K562 treated with DMSO at 1 percent for 24 hours (cell line): ENCODE results near the gene AIF1. TPM values are rescaled to one million over a fixed set of nuclear protein-coding genes. Genes with fewer than 3 reads are reported as not detected.

Source experiments
- total RNA-seq: library from RNA; unstranded; fragments of 300-600 nt; gene quantifications from 2 replicates; pipeline ENCODE4 v1.2.3, GENCODE V29; 2022; ENCODE audit warnings: low read depth; ENCODE audit not compliant: insufficient read depth

Gene AIF1
- total RNA-seq, result 8.9 and 11.5 TPM in 2 replicates

DNA sequence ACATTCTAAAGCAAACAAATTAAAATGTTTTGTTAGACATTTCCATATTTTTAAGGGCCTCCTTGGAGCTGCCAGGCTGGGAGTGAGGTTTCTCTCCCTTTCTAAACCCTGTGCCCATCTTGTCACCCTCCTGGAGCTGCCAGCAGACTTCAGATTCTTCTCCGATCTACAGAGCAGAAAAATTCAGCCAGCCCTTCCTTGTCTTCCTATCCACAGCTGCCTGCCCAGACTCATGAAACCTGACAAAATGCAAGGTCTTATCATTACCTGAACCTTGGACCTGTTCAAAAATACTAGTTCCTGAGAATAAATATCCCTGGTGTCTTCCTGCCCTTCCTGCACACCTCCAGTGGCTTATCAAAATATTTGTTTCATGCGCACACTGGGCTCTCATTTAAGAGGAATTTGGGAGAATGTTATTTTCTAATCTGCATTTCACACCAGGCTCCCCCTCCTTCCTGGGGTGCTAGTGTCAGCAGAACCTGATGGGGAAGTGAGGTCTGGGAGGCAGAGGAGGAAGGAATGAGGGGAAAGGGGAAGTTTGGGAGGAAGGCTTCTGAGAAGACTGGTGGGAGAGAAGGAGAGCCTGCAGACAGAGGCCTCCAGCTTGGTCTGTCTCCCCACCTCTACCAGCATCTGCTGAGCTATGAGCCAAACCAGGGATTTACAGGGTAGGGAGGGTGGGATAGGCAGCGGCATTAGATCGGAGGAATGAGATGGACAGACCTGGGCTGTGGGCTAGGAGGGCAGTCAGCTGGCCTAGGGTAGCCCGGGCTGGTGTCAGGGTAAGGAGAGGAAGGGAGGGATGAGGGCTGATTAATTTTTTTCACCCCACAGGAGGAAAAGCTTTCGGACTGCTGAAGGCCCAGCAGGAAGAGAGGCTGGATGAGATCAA is at the start of gene AIF1:
AIF1 (plus strand) TSS at position 551 of the 895 bp plus-strand sequence; CDS start at position 647, 96 bp downstream.

DNA sequence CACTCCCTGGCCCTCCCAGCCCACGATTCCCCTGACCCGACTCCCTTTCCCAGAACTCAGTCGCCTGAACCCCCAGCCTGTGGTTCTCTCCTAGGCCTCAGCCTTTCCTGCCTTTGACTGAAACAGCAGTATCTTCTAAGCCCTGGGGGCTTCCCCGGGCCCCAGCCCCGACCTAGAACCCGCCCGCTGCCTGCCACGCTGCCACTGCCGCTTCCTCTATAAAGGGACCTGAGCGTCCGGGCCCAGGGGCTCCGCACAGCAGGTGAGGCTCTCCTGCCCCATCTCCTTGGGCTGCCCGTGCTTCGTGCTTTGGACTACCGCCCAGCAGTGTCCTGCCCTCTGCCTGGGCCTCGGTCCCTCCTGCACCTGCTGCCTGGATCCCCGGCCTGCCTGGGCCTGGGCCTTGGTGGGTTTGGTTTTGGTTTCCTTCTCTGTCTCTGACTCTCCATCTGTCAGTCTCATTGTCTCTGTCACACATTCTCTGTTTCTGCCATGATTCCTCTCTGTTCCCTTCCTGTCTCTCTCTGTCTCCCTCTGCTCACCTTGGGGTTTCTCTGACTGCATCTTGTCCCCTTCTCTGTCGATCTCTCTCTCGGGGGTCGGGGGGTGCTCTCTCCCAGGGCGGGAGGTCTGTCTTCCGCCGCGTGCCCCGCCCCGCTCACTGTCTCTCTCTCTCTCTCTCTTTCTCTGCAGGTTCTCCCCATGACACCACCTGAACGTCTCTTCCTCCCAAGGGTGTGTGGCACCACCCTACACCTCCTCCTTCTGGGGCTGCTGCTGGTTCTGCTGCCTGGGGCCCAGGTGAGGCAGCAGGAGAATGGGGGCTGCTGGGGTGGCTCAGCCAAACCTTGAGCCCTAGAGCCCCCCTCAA is 42.8 kb upstream of the AIF1 start, which contains the start of gene LTA:
LTA (plus strand) TSS at position 249 of the 871 bp plus-strand sequence; CDS start at position 703, 454 bp downstream.

DNA sequence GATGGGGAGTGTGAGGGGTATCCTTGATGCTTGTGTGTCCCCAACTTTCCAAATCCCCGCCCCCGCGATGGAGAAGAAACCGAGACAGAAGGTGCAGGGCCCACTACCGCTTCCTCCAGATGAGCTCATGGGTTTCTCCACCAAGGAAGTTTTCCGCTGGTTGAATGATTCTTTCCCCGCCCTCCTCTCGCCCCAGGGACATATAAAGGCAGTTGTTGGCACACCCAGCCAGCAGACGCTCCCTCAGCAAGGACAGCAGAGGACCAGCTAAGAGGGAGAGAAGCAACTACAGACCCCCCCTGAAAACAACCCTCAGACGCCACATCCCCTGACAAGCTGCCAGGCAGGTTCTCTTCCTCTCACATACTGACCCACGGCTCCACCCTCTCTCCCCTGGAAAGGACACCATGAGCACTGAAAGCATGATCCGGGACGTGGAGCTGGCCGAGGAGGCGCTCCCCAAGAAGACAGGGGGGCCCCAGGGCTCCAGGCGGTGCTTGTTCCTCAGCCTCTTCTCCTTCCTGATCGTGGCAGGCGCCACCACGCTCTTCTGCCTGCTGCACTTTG is 39.6 kb upstream of the AIF1 start, which contains the start of gene TNF:
TNF (plus strand) TSS at position 231 of the 567 bp plus-strand sequence; CDS start at position 408, 177 bp downstream.

DNA sequence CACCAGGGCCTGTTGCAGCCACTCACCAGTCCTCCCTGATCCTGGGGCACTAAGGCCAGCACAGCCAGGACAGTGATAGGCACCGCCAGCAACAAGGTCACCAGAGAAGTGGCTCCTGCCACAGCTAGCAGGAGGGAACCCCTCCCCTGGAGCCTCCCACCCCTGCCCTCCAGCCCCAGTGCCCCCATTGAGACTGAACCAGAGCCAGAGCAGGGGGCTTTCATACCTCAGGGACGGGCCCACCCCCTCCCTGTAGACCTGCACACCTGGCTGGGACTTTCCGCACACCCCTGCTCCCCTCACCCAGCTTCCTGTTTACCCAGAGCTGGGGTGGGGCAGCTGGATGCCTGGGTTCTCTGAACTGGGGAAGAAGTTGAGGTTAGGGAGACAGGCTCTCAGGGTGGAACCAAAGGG is 32.8 kb upstream of the AIF1 start, which contains the start of gene LTB:
LTB (minus strand) TSS at position 195 of the 414 bp plus-strand sequence; CDS start at position 188, 7 bp downstream.

DNA sequence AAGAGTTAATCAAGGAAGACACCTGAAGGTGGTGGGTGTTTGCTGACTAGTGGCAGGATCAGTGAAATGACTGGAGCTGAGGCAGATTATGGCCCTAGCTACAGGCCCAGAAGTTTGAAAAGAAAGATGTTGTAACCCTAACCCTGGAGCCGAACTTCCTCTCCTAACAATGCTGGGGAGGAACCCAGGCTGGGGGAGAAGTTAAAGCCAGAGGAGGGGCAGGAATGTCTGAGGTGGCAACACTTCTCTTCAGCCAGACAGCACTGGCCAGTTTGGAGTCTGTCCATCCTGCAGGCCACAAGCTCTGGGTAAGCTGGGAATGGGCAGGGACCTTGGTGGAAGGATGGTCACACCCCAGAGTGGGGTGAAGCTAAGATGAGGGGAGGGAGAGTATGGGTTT is 29.0 kb upstream of the AIF1 start, which contains the start of gene LST1:
LST1 (plus strand) TSS at position 270 of the 400 bp plus-strand sequence. CDS start 1,023 bp downstream, outside the sequence.

DNA sequence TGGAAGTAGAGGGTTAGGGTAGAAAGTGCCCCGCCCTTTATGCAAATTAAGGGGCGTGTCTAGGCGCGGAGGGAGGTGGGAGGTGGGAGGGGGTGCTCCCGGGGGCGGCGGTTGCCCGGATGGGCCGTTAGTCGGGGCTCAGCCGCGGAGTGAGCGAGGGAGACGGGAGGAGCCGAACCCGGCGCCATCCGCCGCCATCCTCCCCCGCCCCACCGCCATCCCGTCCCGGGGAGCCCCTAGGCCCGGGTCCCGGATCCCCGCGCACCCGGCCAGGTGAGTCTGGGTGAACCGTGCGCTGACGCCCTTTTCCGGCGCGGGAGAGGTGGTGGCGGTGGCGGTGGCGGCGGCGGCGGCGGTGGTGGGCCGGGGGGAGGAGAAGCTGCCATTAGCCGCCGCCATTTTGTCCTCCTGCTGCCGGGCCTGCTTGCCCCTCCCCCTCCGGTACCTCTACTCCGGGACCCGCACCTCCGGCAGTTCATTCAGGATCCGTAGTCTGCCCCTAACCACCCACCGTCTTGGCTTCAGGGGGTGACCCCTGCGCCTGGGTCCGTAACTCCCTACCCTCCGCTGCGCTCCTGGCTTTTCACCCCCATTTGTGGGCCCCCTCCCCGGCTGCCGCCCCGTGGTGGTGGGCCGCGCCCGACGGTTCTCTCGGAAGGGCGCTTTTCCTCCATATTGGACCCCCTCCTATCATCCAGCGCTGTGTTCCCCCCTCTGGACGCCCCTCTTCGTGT is 5.7 kb downstream of the AIF1 start, which contains the start of gene PRRC2A:
PRRC2A (plus strand) TSS at position 130 of the 734 bp plus-strand sequence. CDS start 2,075 bp downstream, outside the sequence.

DNA sequence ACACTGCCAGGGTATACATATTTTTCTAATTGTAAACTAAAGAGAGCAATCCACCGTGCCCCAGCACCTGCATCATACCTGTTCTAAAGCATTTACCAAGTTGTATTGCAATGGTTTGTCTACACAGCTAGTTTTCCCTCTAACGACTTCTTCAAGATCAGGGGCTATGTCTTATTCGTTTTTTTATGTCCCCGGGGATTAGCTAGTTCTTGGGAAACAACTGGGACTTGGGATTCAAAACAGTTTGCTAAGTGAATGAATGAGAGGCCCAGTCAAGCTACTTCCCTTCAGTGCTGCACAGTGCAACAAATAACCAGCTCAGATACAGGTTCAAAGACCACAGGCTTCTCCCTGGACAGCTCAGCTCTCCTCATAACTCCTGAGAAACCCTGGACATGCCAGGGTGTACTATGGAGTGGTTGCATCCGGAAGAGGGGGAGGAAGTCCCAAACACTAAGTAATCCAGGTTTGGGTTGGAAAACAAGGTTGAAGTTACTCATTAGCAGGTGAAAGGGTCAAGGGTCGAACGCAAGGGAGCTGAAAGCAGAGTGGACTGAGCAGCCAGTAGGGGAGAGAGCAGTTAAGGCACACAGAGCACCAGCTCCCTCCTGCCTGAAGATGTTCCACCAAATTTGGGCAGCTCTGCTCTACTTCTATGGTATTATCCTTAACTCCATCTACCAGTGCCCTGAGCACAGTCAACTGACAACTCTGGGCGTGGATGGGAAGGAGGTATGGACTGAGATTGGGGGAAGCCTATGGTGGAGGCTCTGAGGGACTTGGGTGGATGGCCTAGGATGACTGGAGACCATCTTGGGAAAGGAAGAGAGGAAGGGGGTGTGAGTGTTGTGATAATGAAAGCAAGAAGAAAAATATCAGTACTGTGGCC is 40.6 kb downstream of the AIF1 start, which contains the start of gene APOM:
APOM (plus strand) TSS at position 546 of the 889 bp plus-strand sequence; CDS start at position 619, 73 bp downstream.

DNA sequence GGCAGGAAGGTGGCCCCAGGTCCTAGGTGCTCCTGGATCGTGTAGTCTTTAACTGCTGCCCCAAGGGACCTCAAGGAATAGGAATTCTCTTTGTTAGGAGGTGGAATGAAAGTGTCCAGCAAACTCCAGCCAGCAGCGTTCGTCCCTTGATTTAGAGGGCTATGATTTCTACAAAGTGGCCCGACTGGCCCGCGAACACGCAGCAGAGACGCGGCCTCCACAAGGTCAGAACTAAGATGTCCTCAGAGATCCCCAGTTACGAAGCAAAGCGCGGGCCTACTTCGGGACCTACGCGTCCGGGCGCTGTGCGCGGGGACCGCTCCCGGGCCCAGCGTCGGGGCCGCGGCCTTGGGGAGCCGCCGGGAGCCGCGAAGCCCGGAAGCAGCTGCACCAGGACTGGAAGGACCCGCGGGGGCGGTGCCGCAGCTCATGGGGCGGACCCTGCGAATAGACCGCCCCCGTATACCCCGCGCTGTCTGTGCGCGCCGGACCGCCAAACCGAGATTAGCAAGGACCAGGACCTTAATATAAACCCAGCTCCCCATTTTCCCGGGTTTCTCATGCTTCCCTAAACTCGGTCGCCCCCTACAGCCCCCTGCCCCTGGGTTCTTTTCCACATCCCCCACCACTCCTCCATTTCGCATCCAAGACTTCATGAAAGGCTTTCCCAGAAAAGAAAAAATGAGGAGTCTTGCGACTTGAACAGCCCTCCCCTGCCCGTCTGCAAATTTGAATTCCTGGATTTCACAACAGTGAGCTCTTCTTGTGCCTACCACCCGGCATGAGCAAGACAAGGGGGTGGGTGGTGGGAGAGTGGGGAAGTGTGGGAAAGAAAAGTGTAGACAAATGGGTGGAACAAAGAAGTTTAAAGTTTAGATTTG is 45.6 kb downstream of the AIF1 start, which contains the start of gene C6orf47:
C6orf47 (minus strand) TSS at position 398 of the 881 bp plus-strand sequence. CDS start 831 bp downstream, outside the sequence.

DNA sequence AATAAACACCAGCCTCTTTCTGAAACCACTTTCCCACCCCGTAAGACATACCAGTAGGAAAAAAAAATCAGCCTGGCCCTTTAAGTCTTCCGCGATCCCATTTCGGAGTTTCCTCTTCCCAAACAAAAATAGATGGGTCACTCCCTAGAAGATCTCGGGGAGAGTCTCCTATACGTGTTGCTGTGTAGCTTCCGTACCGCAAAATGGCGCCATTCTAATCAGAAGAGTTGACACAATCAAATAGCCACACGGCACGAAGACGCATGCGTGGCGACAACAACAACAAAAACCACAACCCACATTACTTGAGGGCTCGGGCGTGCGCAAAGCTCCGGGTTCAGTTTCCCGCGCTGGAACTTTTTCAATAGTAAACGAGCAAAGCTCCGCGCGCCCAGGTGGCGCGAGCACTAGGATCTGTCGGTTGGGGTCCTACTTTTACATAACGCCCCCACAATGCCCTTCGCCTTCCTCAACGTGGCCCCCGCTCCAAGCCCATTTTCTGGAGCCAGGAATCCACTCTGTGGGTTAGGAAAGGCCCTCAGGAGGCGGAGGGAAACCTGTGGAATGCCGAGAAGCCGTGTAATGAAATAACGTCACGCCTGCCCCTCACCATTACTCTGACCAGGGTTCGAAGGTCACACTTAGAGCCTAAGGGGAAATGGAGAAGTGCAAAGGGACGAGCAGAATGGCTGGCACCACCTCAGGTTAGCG is 49.9 kb downstream of the AIF1 start, which contains the start of gene GPANK1:
GPANK1 (minus strand) TSS at position 208 of the 711 bp plus-strand sequence. CDS start 519 bp downstream, outside the sequence.

DNA sequence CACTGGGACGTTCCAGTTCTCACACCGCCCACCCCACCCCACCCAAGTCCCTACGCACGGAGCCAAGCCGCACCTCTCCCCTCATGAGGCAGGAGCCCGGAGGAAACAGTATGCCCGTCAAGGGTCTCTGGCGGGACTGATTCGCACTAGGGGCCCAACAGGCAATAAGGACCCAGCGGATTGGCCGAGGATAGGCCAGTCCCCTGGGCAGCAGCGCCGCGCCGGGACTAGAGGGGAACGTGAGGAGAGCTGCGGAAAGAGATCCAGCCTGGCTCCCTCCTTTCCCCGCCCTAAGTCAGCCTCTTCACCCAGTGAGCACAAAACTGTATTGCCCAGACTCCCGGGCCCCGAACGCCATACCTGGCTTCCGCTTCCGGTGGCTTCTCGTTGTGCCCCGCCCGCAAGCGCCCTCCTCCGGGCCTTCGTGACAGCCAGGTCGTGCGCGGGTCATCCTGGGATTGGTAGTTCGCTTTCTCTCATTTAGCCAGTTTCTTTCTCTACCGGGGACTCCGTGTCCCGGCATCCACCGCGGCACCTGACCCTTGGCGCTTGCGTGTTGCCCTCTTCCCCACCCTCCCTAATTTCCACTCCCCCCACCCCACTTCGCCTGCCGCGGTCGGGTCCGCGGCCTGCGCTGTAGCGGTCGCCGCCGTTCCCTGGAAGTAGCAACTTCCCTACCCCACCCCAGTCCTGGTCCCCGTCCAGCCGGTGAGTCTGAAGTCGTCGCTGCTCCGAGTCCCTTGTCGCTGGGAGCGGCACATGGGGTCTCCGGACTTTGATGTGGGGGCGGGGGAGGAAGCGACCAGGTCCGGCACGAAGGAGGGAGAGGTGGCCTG is 50.7 kb downstream of the AIF1 start, which contains the start of gene CSNK2B:
CSNK2B (plus strand) TSS at position 580 of the 836 bp plus-strand sequence. CDS start 752 bp downstream, outside the sequence.

Other genes with a start within 250 kb of the AIF1 start
- 27.3 and 32.0 TPM in 2 replicates for gene MICA, start 211.6 kb upstream of the AIF1 start, total RNA-seq
- 27.4 and 28.7 TPM in 2 replicates for gene MICB, start 117.1 kb upstream of the AIF1 start, total RNA-seq
- gene MCCD1, start 86.3 kb upstream of the AIF1 start, total RNA-seq, result not detected in 2 replicates
- gene DDX39B, start 73.2 kb upstream of the AIF1 start, total RNA-seq, result 156 and 175 TPM in 2 replicates
- gene ATP6V1G2, start 68.6 kb upstream of the AIF1 start, total RNA-seq, result not detected in 2 replicates
- 78.2 and 92.3 TPM in 2 replicates for gene NFKBIL1, start 67.6 kb upstream of the AIF1 start, total RNA-seq
- gene LTA, start 42.9 kb upstream of the AIF1 start, total RNA-seq, result 0.42 TPM in 1 of 2 replicates, not detected in the other
- 0.32 and 0.80 TPM in 2 replicates for gene TNF, start 39.7 kb upstream of the AIF1 start, total RNA-seq
- 2.1 TPM in 1 of 2 replicates, not detected in the other for gene LTB, start 32.8 kb upstream of the AIF1 start, total RNA-seq
- 1.2 and 4.7 TPM in 2 replicates for gene LST1, start 29.0 kb upstream of the AIF1 start, total RNA-seq
- 1.8 and 2.2 TPM in 2 replicates for gene NCR3, start 22.2 kb upstream of the AIF1 start, total RNA-seq
- gene PRRC2A, start 5.5 kb downstream of the AIF1 start, total RNA-seq, result 276 and 279 TPM in 2 replicates
- gene BAG6, start 37.4 kb downstream of the AIF1 start, total RNA-seq, result 470 and 501 TPM in 2 replicates
- 5.6 and 8.4 TPM in 2 replicates for gene APOM, start 40.7 kb downstream of the AIF1 start, total RNA-seq
- gene C6orf47, start 45.5 kb downstream of the AIF1 start, total RNA-seq, result 42.1 and 44.2 TPM in 2 replicates
- gene GPANK1, start 49.8 kb downstream of the AIF1 start, total RNA-seq, result 62.9 and 68.1 TPM in 2 replicates
- gene CSNK2B, start 50.8 kb downstream of the AIF1 start, total RNA-seq, result 569 and 630 TPM in 2 replicates
- gene LY6G5B, start 54.7 kb downstream of the AIF1 start, total RNA-seq, result 4.5 and 6.0 TPM in 2 replicates
- 0.45 TPM in 1 of 2 replicates, not detected in the other for gene LY6G5C, start 65.8 kb downstream of the AIF1 start, total RNA-seq
- gene ABHD16A, start 88.1 kb downstream of the AIF1 start, total RNA-seq, result 104 and 110 TPM in 2 replicates
- gene LY6G6F, start 91.6 kb downstream of the AIF1 start, total RNA-seq, result not detected in 2 replicates
- not detected in 2 replicates for gene LY6G6D, start 100.1 kb downstream of the AIF1 start, total RNA-seq
- gene LY6G6C, start 106.5 kb downstream of the AIF1 start, total RNA-seq, result not detected in 2 replicates
- gene MPIG6B, start 108.1 kb downstream of the AIF1 start, total RNA-seq, result not detected in 2 replicates
- 60.3 and 69.2 TPM in 2 replicates for gene DDAH2, start 114.1 kb downstream of the AIF1 start, total RNA-seq
- 1,325 and 1,384 TPM in 2 replicates for gene CLIC1, start 121.3 kb downstream of the AIF1 start, total RNA-seq
- 31.2 and 34.8 TPM in 2 replicates for gene MSH5, start 124.8 kb downstream of the AIF1 start, total RNA-seq
- gene SAPCD1, start 147.4 kb downstream of the AIF1 start, total RNA-seq, result 4.5 and 5.1 TPM in 2 replicates
- gene VWA7, start 162.1 kb downstream of the AIF1 start, total RNA-seq, result 5.7 and 7.6 TPM in 2 replicates
- gene VARS1, start 180.5 kb downstream of the AIF1 start, total RNA-seq, result 128 and 134 TPM in 2 replicates
- gene LSM2, start 191.7 kb downstream of the AIF1 start, total RNA-seq, result 164 and 168 TPM in 2 replicates
- gene HSPA1L, start 200.0 kb downstream of the AIF1 start, total RNA-seq, result 4.2 and 4.5 TPM in 2 replicates
- gene HSPA1A, start 200.3 kb downstream of the AIF1 start, total RNA-seq, result 1,066 and 1,122 TPM in 2 replicates
- gene HSPA1B, start 212.5 kb downstream of the AIF1 start, total RNA-seq, result 895 and 916 TPM in 2 replicates
- gene NEU1, start 247.6 kb downstream of the AIF1 start, total RNA-seq, result 325 and 330 TPM in 2 replicates